HUES48 (cell line): ENCODE results near the gene AIDA.
A peak's percentile ranks its signal among the peaks of the same experiment; 100 is the strongest.

Source experiments
- H3K27ac ChIP-seq: one replicate; pipeline ENCODE4 v1.7.0; 2013; ENCODE audit warnings: low read depth, low read length, inconsistent platforms
- H3K27me3 ChIP-seq: 2 replicates; pipeline ENCODE4 v1.6.1; 2013; ENCODE audit warnings: mild to moderate bottlenecking, low read length; ENCODE audit not compliant: control insufficient read depth, insufficient read depth
- H3K36me3 ChIP-seq: 2 replicates; pipeline ENCODE4 v1.6.1; 2013; ENCODE audit warnings: low read length; ENCODE audit not compliant: control insufficient read depth, insufficient read depth
- H3K4me1 ChIP-seq: 2 replicates; pipeline ENCODE4 v1.6.1; 2013; ENCODE audit warnings: mild to moderate bottlenecking, low read length; ENCODE audit not compliant: control insufficient read depth, insufficient read depth
- H3K4me3 ChIP-seq: 2 replicates; pipeline ENCODE4 v1.5.1; 2013; ENCODE audit warnings: mild to moderate bottlenecking, low read depth, low read length
- H3K9ac ChIP-seq: 2 replicates; pipeline ENCODE4 v1.6.1; 2013; ENCODE audit warnings: mild to moderate bottlenecking, low read depth, low read length, moderate library complexity
- H3K9me3 ChIP-seq: 2 replicates; pipeline ENCODE4 v1.6.1; 2013; ENCODE audit warnings: low read length; ENCODE audit not compliant: control insufficient read depth, insufficient read depth

The AIDA gene

DNA sequence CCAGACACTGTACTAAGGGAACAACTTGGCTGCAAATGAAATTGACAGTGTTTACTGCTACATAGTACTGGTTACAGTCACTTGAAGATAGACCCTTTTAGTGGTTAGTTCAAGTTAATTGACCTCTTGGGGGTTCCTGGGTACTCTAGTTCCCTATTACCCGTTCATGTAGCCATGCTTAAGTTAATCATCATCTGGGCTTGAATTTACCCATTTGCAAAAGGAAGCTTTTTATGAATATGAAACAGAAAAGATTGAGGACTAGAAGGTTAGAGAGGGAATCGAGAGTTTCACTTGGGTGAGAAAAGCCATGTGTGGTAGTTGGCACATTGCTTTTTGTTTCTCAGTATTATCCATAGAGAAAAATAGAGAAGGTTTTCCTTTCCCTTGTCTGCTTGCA is 91.7 kb downstream of the AIDA start:
- no peak overlapping the region for H3K9ac ChIP-seq
- no peaks in the 10 kb centered on the region for H3K9me3 ChIP-seq
- no peaks in the 10 kb centered on the region for H3K27me3 ChIP-seq
- H3K27ac ChIP-seq: no peak overlapping the region
- H3K4me3 ChIP-seq: no peak overlapping the region
- H3K36me3 ChIP-seq: peaks cover 33% of the 10 kb centered on the region
- H3K4me1 ChIP-seq: peaks cover 8% of the 10 kb centered on the region

DNA sequence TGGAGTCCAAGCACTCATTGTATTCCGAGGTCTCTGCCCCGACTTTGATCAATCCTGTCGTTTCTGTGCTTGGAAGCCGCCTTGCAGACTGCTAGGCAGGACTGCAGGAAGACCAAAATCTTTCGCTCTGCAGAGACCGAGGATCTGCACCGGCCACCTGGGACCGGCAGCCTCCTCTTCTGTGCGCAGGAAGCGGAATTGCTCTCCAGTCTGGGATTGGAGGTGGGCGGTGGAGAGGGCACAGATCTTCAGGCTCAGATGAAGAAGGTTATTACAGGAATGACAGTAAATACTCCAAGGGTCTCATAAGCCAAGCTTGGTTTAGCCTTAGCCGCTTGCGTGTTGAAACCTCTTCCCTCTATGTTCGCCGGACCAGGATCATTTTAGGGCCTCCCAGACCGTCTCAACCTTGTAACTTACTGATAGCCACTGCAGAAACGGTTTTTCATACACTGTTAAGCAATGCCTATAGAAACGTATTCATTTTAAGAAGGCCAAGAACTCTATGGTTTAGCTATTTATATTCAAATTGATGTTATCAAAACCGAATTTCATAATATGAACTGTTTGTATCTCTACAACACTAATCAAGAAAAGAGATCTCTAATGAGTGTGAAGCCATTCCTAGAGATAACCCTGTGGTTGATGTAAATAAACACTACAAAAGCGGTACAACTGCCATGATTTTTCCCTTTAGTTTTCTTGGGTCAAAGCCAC is 93.3 kb downstream of the AIDA start:
- Histone ChIP-seq H3K9ac (peak overlapping the region; percentile 34; the same call in 1 of the 2 replicates), H3K9me3 (no peaks in the 10 kb centered on the region), H3K27me3 (no peaks in the 10 kb centered on the region), H3K4me1 (peaks cover 8% of the 10 kb centered on the region), H3K36me3 (peaks cover 22% of the 10 kb centered on the region), H3K27ac (no peak overlapping the region), H3K4me3 (peak overlapping the region; percentile 86)
